Activated CD4-positive, alpha-beta memory T cell treated with anti-CD3 and anti-CD28 coated beads for 36 hours (primary cell): ENCODE measurements around the gene USP14. TPM values are rescaled to one million over a fixed set of nuclear protein-coding genes. Genes with fewer than 3 reads are reported as not detected.
"Not testable (repeated sequence)": the region's sequence is repeated elsewhere in the genome, so short reads cannot be mapped to it uniquely, and the experiment has no call there.

Source experiments
- CTCF ChIA-PET: fragments of 350-600 bp; sonication (Branson Sonifier 250); formaldehyde crosslinking; loops from one replicate; lab custom pipeline; 2021; ENCODE audit warnings: antibody characterized with exemption, inconsistent platforms; lab: Charles Lee
- POLR2A ChIA-PET: fragments of 350-600 bp; sonication (Branson Sonifier 250); formaldehyde crosslinking; loops from one replicate; lab custom pipeline; 2021; ENCODE audit warnings: antibody characterized with exemption; lab: Charles Lee
- DNase-seq: peaks from one replicate; pipeline ENCODE4 v3.0.0-alpha.2; 2020
- H3K27ac Mint-ChIP-seq: one replicate; pipeline ENCODE4 v1.8.0; 2021; ENCODE audit warnings: mixed read lengths
- H3K27me3 Mint-ChIP-seq: one replicate; pipeline ENCODE4 v1.8.0; 2021; ENCODE audit warnings: mixed read lengths
- H3K36me3 Mint-ChIP-seq: one replicate; pipeline ENCODE4 v1.8.0; 2021; ENCODE audit warnings: mixed read lengths
- H3K4me1 Mint-ChIP-seq: one replicate; pipeline ENCODE4 v1.8.0; 2021; ENCODE audit warnings: low read depth, mixed read lengths
- H3K4me3 Mint-ChIP-seq: one replicate; pipeline ENCODE4 v1.8.0; 2021; ENCODE audit warnings: mild to moderate bottlenecking, mixed read lengths
- H3K9me3 Mint-ChIP-seq: one replicate; pipeline ENCODE4 v1.8.0; 2021; ENCODE audit warnings: mixed read lengths
- intact Hi-C: fragments of 100-400 bp; cut with micrococcal nuclease; formaldehyde crosslinking; loops from one replicate; pipeline ENCODE4 v1.15.1; 2023
- total RNA-seq, 2 experiments: library from RNA; stranded (reverse); gene quantifications; one replicate each; pipeline ENCODE4 v1.2.3, GENCODE V29; 2021

Gene USP14
- 10 to 100 TPM; 88.2 to 90.8 TPM for total RNA-seq

GRCh38 chr18:158128-159036, at the start of gene USP14:
Gene USP14, plus strand, starts transcription at chr18:158557. Its CDS starts 142 bp downstream, at chr18:158699.
- Mint-ChIP-seq H3K27ac (peak within 1 kb of the TSS; percentile 93), H3K9me3 (no peaks in the 10 kb centered on the region), H3K4me3 (peak within 1 kb of the TSS; percentile 86), H3K27me3 (no peaks in the 10 kb centered on the region), H3K4me1 (peaks cover 27% of the 10 kb centered on the region), H3K36me3 (peaks cover 9% of the 10 kb centered on the region)
- CTCF ChIA-PET, result interaction anchor here (1.0 to 1.3 kb wide), 2 partner anchors 46 to 110 kb away, joined by 3 to 4 read pairs; partner anchors contain the start of gene THOC1
- DNase-seq, result peak; percentile 99
- POLR2A ChIA-PET, result interaction anchor here (1.0 to 3.1 kb wide), 3 partner anchors 25 to 109 kb away, joined by 3 to 18 read pairs (median 3); partner anchors contain the start of gene THOC1
- intact Hi-C loops, result loop anchor here (1.0 to 5.0 kb wide), 3 partner anchors 48 to 654 kb away; partner anchors contain the start of genes THOC1 and YES1

GRCh38 chr18:108665-109063, 49.7 kb upstream of the USP14 start:
- CTCF ChIA-PET, POLR2A ChIA-PET, H3K27me3 Mint-ChIP-seq, DNase-seq, H3K36me3 Mint-ChIP-seq, H3K4me3 Mint-ChIP-seq, intact Hi-C loops, H3K27ac Mint-ChIP-seq: not testable (repeated sequence)
- peaks cover 27% of the 10 kb centered on the region for H3K9me3 Mint-ChIP-seq
- peaks cover 15% of the 10 kb centered on the region for H3K4me1 Mint-ChIP-seq

DNA sequence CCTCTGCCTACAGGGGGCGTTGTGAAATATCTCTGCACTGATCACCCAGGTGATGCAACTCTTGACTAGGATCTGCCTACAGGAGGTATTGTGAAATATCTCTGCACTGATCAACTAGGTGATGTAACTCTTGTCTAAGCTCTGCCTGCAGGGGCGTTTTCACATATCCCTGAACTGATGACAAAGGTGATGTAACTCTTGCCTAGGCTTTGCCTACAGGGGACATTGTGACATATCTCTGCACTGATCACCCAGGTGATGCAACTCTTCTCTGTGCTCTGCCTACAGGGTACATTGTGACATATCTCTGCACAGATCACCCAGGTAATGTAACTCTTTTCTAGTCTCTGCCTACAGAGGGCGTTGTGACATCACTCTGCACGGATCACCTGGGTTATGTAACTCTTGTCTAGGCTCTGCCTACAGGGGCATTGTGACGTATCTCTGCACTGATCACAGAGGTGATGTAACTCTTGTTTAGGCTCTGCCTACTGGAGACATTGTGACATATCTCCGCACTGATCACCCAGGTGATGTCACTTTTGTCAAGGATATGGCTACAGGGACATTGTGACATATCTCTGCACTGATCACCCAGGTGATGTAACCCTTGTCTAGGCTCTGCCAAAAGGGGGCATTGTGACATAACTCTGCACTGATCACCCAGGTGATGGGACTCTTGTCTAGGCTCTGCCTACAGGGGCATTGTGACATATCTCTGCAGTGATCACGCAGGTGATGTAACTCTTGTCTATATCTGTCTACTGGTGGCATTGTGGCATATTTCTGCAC, 49.0 kb upstream of the USP14 start:
- intact Hi-C loops, POLR2A ChIA-PET, H3K27me3 Mint-ChIP-seq, H3K4me3 Mint-ChIP-seq, CTCF ChIA-PET, H3K36me3 Mint-ChIP-seq: not testable (repeated sequence)
- peaks cover 27% of the 10 kb centered on the region for H3K9me3 Mint-ChIP-seq
- peak overlapping the region; percentile 0 for H3K27ac Mint-ChIP-seq
- peak; percentile 46 for DNase-seq
- H3K4me1 Mint-ChIP-seq, result peaks cover 12% of the 10 kb centered on the region

DNA sequence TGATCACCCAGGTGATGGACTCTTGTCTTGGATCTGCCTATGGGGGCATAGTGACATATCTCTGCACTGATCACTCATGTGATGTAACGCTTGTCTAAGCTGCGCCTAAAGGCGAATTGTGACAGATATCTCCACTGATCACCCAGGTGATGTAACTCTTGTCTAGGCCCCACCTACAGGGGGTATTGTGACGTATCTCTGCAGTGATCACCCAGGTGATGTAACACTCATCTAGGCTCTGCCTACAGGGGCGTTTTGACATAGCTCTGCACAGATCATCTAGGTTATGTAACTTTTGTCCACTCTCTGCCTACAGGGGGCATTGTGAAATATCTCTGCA, 48.5 kb upstream of the USP14 start:
- H3K36me3 Mint-ChIP-seq, H3K27me3 Mint-ChIP-seq, DNase-seq, CTCF ChIA-PET, H3K4me3 Mint-ChIP-seq, POLR2A ChIA-PET: not testable (repeated sequence)
- intact Hi-C loops, result loop anchor here (2.0 to 5.0 kb wide), 3 partner anchors 49 to 702 kb away; partner anchors contain the start of genes THOC1, USP14 and YES1
- Mint-ChIP-seq H3K9me3 (peaks cover 27% of the 10 kb centered on the region), H3K4me1 (peaks cover 12% of the 10 kb centered on the region), H3K27ac (peak overlapping the region; percentile 0)

DNA sequence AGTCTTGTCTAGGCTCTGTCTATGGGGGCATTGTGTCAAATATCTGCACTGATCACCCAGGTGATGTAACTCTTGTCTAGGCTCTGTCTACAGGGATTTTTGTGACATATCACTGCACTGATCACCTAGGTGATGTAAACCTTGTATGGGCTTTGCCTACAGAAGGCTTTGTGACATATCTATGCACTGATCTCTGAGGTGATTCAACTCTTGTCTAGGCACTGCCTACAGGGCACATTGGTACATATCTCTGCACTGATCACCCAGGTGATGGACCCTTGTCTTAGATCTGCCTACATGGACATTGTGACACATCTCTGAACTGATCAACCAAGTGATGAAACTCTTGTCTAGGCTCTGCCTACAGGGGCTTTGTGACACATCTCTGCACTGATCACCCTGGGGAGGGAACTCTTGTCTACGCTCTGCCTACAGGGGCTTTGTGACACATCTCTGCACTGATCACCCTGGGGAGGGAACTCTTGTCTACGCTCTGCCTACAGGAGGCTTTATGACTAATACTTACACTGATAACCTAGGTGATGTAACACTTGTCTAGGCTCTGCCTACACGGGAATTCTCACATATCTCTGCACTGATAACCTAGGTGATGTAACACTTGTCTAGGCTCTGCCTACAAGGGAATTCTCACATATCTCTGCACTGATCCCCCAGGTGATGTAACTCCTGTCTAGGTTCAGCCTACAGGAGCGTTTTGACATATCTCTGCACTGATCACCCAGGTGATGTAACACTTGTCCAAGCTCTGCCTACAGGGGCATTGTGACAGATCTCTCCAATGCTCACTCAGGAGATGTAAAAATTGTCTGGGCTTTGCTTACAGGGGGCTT, 47.8 kb upstream of the USP14 start:
- H3K27ac Mint-ChIP-seq, result peak overlapping the region; percentile 86
- intact Hi-C loops, result loop anchor here (2.0 to 5.0 kb wide), 3 partner anchors 48 to 702 kb away; partner anchors contain the start of genes THOC1, USP14 and YES1
- H3K9me3 Mint-ChIP-seq, result peaks cover 27% of the 10 kb centered on the region
- H3K27me3 Mint-ChIP-seq, CTCF ChIA-PET, POLR2A ChIA-PET, H3K36me3 Mint-ChIP-seq: not testable (repeated sequence)
- peak; percentile 69 for DNase-seq
- H3K4me1 Mint-ChIP-seq, result peaks cover 12% of the 10 kb centered on the region
- peak overlapping the region; percentile 73 for H3K4me3 Mint-ChIP-seq

GRCh38 chr18:111306-112014, 46.9 kb upstream of the USP14 start:
- ChIA-PET CTCF (interaction anchor here (1.2 kb wide), 1 partner anchor 46 kb away, joined by 3 read pairs; the partner anchor contains the start of gene USP14), POLR2A (no interaction called here)
- Mint-ChIP-seq H3K27me3 (no peaks in the 10 kb centered on the region), H3K9me3 (peaks cover 27% of the 10 kb centered on the region), H3K4me3 (peak overlapping the region; percentile 73), H3K36me3 (peaks cover 4% of the 10 kb centered on the region), H3K4me1 (peaks cover 12% of the 10 kb centered on the region), H3K27ac (peak overlapping the region; percentile 86)
- intact Hi-C loops, result loop anchor here (2.0 to 5.0 kb wide), 3 partner anchors 47 to 701 kb away; partner anchors contain the start of genes THOC1, USP14 and YES1
- peak; percentile 80 for DNase-seq

DNA sequence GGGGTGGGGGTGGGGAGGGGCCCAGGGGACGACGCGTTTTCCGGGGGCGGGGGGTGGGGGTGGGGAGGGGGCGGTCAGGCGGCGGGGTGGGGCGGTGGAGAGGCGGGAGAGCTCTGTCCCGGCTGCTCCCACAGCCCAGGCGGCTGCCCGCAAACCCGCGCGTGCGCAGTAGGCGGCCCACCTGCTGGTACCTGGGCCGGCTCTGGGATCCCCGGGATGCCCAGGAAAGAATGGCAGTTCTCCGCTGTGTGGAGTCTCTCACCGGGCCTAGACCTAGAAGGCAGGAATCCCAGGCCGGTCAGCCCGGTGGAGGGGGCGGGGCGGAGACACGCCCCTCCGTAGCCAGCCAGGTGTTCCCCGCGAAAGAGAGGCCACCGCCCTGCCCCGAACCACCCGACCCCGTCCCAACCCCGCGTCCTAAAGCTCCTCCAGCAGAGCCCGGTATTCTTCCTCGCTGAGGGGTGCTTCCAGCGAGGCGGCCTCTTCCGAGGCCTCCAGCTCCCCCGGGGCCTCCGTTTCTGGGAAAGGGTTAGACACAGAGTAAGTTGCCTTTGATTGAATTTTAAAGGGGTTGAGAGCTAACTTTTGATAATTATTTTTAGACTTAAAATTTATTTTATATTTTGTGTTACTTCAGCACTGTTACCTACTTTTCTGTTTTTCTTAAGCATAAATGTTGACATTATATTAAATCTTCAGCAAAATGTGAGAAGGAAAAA, 46.2 kb upstream of the USP14 start:
- Mint-ChIP-seq H3K4me1 (peaks cover 12% of the 10 kb centered on the region), H3K9me3 (peaks cover 24% of the 10 kb centered on the region)
- POLR2A ChIA-PET, H3K27me3 Mint-ChIP-seq, H3K36me3 Mint-ChIP-seq, H3K4me3 Mint-ChIP-seq, DNase-seq, H3K27ac Mint-ChIP-seq: not testable (repeated sequence)
- CTCF ChIA-PET, result interaction anchor here (1.2 kb wide), 1 partner anchor 46 kb away, joined by 3 read pairs; the partner anchor contains the start of gene USP14
- intact Hi-C loops, result loop anchor here (5.0 kb wide), 2 partner anchors 155 to 700 kb away; partner anchors contain the start of genes THOC1 and YES1

DNA sequence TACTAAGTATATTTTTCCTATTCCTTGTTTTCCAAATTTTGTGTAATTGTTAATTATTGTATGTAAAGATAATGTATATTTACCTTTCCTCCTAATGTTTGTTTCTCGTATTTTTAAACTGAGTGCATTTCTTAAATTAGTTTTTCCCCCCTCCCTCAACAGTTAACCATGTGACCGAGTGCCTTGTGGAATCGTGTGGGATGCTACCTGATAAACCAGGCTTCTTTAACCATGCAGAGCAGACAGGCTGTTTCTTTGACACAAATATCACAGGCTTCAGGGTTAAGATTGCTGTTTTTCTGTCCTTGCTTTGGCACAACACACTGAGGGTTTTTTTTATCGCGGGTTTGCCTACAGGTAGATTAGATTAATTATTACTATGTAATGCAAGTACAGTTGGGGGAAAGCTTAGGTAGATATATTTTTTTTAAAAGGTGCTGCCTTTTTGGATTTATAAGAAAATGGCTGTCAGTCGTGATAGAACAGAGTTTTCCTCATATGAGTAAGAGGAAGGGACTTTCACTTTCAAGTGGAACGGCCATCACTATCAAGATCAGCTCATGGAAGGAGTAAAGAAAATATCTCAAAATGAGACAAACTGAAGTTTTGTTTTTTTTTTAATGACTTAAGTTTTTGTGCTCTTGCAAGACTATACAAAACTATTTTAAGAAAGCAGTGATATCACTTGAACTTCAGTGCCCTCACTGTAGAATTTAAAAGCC, 37.7 kb upstream of the USP14 start:
- intact Hi-C loops, H3K27ac Mint-ChIP-seq, H3K36me3 Mint-ChIP-seq, H3K9me3 Mint-ChIP-seq, DNase-seq, H3K4me3 Mint-ChIP-seq, H3K4me1 Mint-ChIP-seq, H3K27me3 Mint-ChIP-seq, CTCF ChIA-PET, POLR2A ChIA-PET: not testable (repeated sequence)

- H3K4me3 Mint-ChIP-seq, result no peak overlapping the region
- DNase-seq, result no peak
- no peaks in the 10 kb centered on the region for H3K27me3 Mint-ChIP-seq
- H3K9me3 Mint-ChIP-seq, result peaks cover 4% of the 10 kb centered on the region
- intact Hi-C loops, result no loop called here
- peaks cover 2% of the 10 kb centered on the region for H3K36me3 Mint-ChIP-seq
- H3K4me1 Mint-ChIP-seq, result no peaks in the 10 kb centered on the region
- CTCF ChIA-PET, result no interaction called here
- H3K27ac Mint-ChIP-seq, result no peak overlapping the region
- POLR2A ChIA-PET, result no interaction called here
These were observed 23.3 kb upstream of the USP14 start for GRCh38 chr18:135045-135444.

- POLR2A ChIA-PET, result no interaction called here
- no peak overlapping the region for H3K27ac Mint-ChIP-seq
- H3K4me3 Mint-ChIP-seq, result no peak overlapping the region
- no peaks in the 10 kb centered on the region for H3K4me1 Mint-ChIP-seq
- no peaks in the 10 kb centered on the region for H3K9me3 Mint-ChIP-seq
- CTCF ChIA-PET, result no interaction called here
- no peaks in the 10 kb centered on the region for H3K27me3 Mint-ChIP-seq
- intact Hi-C loops, result no loop called here
- H3K36me3 Mint-ChIP-seq, result no peaks in the 10 kb centered on the region
- DNase-seq, result peak; percentile 43
These were observed 21.9 kb upstream of the USP14 start for GRCh38 chr18:136433-136832.
